Uterus (tissue), 4 donors: ENCODE data around the gene CD9. TPM values are rescaled to one million over a fixed set of nuclear protein-coding genes. Genes with fewer than 3 reads are reported as not detected.

ENCODE experiments used
- DNase-seq, 2 donors: peaks; one replicate each; pipeline ENCODE4 v3.0.0-alpha.2; 2019 to 2020
- H3K27ac ChIP-seq, 2 donors: fragments of 200-600 bp; sonication (generic); 1 replicate in 1 of 2; 2 replicates in 1 of 2; pipeline ENCODE4 v1.5.1; 2016 to 2018
- H3K27me3 ChIP-seq, 2 donors: fragments of 200-600 bp; sonication (generic); one replicate each; pipeline ENCODE4 v1.5.1; 2018 to 2019; ENCODE audit warnings: control low read depth in 1 of 2
- H3K36me3 ChIP-seq, 2 donors: fragments of 200-600 bp; sonication (generic); one replicate each; pipeline ENCODE4 v1.5.1; 2019; ENCODE audit warnings: control low read depth in 1 of 2
- H3K4me1 ChIP-seq, 2 donors: fragments of 200-600 bp; sonication (generic); one replicate each; pipeline ENCODE4 v1.5.1; 2018 to 2019; ENCODE audit warnings: control low read depth in 1 of 2
- H3K4me3 ChIP-seq, 2 donors: fragments of 200-600 bp; sonication (generic); 1 replicate in 1 of 2; 2 replicates in 1 of 2; pipeline ENCODE4 v1.5.1; 2018 to 2019; ENCODE audit warnings: mild to moderate bottlenecking in 1 of 2
- H3K9me3 ChIP-seq, 2 donors: fragments of 200-600 bp; sonication (generic); one replicate each; pipeline ENCODE4 v1.5.1; 2019; ENCODE audit warnings: control low read depth in 1 of 2
- POLR2A ChIP-seq, 2 donors: fragments of 450-650 bp; IDR thresholded peaks; one replicate each; pipeline ENCODE4 v1.6.1; 2016; ENCODE audit warnings: antibody characterized with exemption in 2 of 2, mild to moderate bottlenecking in 1 of 2, moderate library complexity in 1 of 2
- intact Hi-C: fragments of 100-400 bp; cut with DNase I; formaldehyde crosslinking; loops from one replicate; pipeline ENCODE4 v1.15.1; 2023; ENCODE audit warnings: low total_unique reads
- total RNA-seq, 4 donors: library from RNA; depleted of rRNA in 3 of 4; stranded (reverse); fragments of >200 nt in 3 of 4; gene quantifications; one replicate each; pipeline versions ENCODE4 v1.1.0 to v1.2.4, GENCODE V29; 2014 to 2023
- TF ChIP-seq, protein P1 (sequence below), 4 experiments: fragments of 200-600 bp in 2 of 4; fragments of 450-650 bp in 2 of 4; sonication (generic) in 2 of 4; IDR thresholded peaks; one replicate each; pipeline ENCODE4 v1.5.1; 2016 to 2019; ENCODE audit warnings: antibody characterized with exemption in 4 of 4, mild to moderate bottlenecking in 2 of 4, moderate library complexity in 1 of 4
- donor health status: DM: yes; HTN: yes; CAD: no.

The CD9 gene
- total RNA-seq, 4 donors from 2014 or later: 161 to 275 (median 207) TPM

GRCh38 chr12:6262623-6263022 is 62.4 kb downstream of the CD9 start:
- intact Hi-C loops: no loop called here
- Histone ChIP-seq H3K9me3 (no peaks in the 10 kb centered on the region), H3K36me3 (no peaks in the 10 kb centered on the region), H3K27me3 (no peaks in the 10 kb centered on the region), H3K4me3 (no peak overlapping the region), H3K27ac (no peak overlapping the region), H3K4me1 (no peaks in the 10 kb centered on the region)
- no peak for TF ChIP-seq POLR2A (IDR thresholded peaks at IDR 0.05)
- TF ChIP-seq, protein P1, sequence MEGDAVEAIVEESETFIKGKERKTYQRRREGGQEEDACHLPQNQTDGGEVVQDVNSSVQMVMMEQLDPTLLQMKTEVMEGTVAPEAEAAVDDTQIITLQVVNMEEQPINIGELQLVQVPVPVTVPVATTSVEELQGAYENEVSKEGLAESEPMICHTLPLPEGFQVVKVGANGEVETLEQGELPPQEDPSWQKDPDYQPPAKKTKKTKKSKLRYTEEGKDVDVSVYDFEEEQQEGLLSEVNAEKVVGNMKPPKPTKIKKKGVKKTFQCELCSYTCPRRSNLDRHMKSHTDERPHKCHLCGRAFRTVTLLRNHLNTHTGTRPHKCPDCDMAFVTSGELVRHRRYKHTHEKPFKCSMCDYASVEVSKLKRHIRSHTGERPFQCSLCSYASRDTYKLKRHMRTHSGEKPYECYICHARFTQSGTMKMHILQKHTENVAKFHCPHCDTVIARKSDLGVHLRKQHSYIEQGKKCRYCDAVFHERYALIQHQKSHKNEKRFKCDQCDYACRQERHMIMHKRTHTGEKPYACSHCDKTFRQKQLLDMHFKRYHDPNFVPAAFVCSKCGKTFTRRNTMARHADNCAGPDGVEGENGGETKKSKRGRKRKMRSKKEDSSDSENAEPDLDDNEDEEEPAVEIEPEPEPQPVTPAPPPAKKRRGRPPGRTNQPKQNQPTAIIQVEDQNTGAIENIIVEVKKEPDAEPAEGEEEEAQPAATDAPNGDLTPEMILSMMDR (IDR thresholded peaks at IDR 0.05): no peak
- DNase-seq: no peak

- Histone ChIP-seq H3K4me3 (no peak overlapping the region), H3K27me3 (no peaks in the 10 kb centered on the region), H3K4me1 (no peaks in the 10 kb centered on the region), H3K36me3 (no peaks in the 10 kb centered on the region), H3K9me3 (no peaks in the 10 kb centered on the region), H3K27ac (no peak overlapping the region)
- TF ChIP-seq POLR2A (IDR thresholded peaks at IDR 0.05): no peak
- TF ChIP-seq, protein P1 (IDR thresholded peaks at IDR 0.05): no peak
- no peak for DNase-seq
- intact Hi-C loops: no loop called here
Observed at GRCh38 chr12:6263931-6264330, 63.7 kb downstream of the CD9 start.

- Histone ChIP-seq H3K36me3 (no peaks in the 10 kb centered on the region), H3K27ac (no peak overlapping the region), H3K4me1 (no peaks in the 10 kb centered on the region), H3K27me3 (no peaks in the 10 kb centered on the region), H3K4me3 (no peak overlapping the region), H3K9me3 (no peaks in the 10 kb centered on the region)
- DNase-seq: no peak
- no peak for TF ChIP-seq POLR2A (IDR thresholded peaks at IDR 0.05)
- TF ChIP-seq, protein P1 (IDR thresholded peaks at IDR 0.05): no peak
- intact Hi-C loops: no loop called here
Observed at GRCh38 chr12:6264402-6265037, 64.3 kb downstream of the CD9 start.

GRCh38 chr12:6265038-6265405 is 64.8 kb downstream of the CD9 start:
- intact Hi-C loops: no loop called here
- Histone ChIP-seq H3K27ac (no peak overlapping the region), H3K27me3 (no peaks in the 10 kb centered on the region), H3K36me3 (no peaks in the 10 kb centered on the region), H3K4me3 (no peak overlapping the region), H3K4me1 (no peaks in the 10 kb centered on the region), H3K9me3 (no peaks in the 10 kb centered on the region)
- no peak for TF ChIP-seq POLR2A (IDR thresholded peaks at IDR 0.05)
- TF ChIP-seq, protein P1 (IDR thresholded peaks at IDR 0.05): no peak
- DNase-seq: no peak

DNA sequence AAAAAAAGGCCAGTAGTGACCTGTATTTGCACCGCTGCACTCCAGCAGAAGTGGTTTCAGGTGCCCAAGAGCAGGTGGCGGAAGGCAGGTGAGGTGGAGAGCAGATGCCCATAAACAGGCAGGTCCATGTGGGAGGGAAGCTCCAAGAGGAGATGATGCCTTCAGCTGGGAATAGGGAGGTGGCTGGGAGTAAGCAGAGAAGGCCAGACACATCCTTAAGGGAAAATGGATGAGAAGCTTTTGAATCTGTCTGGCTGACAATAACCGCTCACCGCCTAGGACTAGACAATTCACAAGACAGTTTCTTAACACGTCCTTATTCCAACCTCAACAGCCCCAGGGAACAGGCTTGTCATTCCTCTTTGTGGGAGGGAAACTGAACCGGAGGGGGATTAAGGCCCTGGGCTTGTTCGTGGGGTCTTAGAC is 66.4 kb downstream of the CD9 start:
- TF ChIP-seq, protein P1 (IDR thresholded peaks at IDR 0.05): no peak
- TF ChIP-seq POLR2A (IDR thresholded peaks at IDR 0.05): no peak
- no peaks in the 10 kb centered on the region for H3K4me1 ChIP-seq
- intact Hi-C loops: no loop called here
- H3K27me3 ChIP-seq: no peaks in the 10 kb centered on the region
- no peaks in the 10 kb centered on the region for H3K36me3 ChIP-seq
- no peak overlapping the region for H3K4me3 ChIP-seq
- no peak overlapping the region for H3K27ac ChIP-seq
- no peak for DNase-seq
- H3K9me3 ChIP-seq: no peaks in the 10 kb centered on the region
